GM19099 (cell line): ENCODE data around the gene C10orf53.

ENCODE experiments used
- POLR2A ChIP-seq: IDR thresholded peaks from 3 replicates; pipeline ENCODE4 v1.6.1; 2011; ENCODE audit warnings: low read depth; ENCODE audit not compliant: insufficient read length; ENCODE audit errors: extremely low read depth

The C10orf53 gene

GRCh38 chr10:49691588-49691987, 12.1 kb downstream of the C10orf53 start:
- no peak for TF ChIP-seq POLR2A

- no peak for TF ChIP-seq POLR2A
Measured at GRCh38 chr10:49694466-49694865, 15.0 kb downstream of the C10orf53 start.

GRCh38 chr10:49696311-49696710, 16.9 kb downstream of the C10orf53 start:
- no peak for TF ChIP-seq POLR2A

- TF ChIP-seq POLR2A: no peak
Measured at GRCh38 chr10:49698679-49699078, 19.2 kb downstream of the C10orf53 start.

- no peak for TF ChIP-seq POLR2A
Measured at GRCh38 chr10:49700211-49700610, 20.8 kb downstream of the C10orf53 start.

GRCh38 chr10:49700997-49701396, 21.5 kb downstream of the C10orf53 start:
- no peak for TF ChIP-seq POLR2A

GRCh38 chr10:49707585-49707984, 28.1 kb downstream of the C10orf53 start:
- no peak for TF ChIP-seq POLR2A

GRCh38 chr10:49709934-49710333, 30.5 kb downstream of the C10orf53 start:
- no peak for TF ChIP-seq POLR2A

- no peak for TF ChIP-seq POLR2A
Measured at GRCh38 chr10:49710966-49711365, 31.5 kb downstream of the C10orf53 start.

GRCh38 chr10:49711481-49711880, 32.0 kb downstream of the C10orf53 start:
- TF ChIP-seq POLR2A: no peak

GRCh38 chr10:49713266-49713665, 33.8 kb downstream of the C10orf53 start:
- no peak for TF ChIP-seq POLR2A

GRCh38 chr10:49726593-49726992, 47.1 kb downstream of the C10orf53 start:
- TF ChIP-seq POLR2A: no peak

- TF ChIP-seq POLR2A: no peak
Measured at GRCh38 chr10:49733866-49734265, 54.4 kb downstream of the C10orf53 start.

GRCh38 chr10:49734676-49735075, 55.2 kb downstream of the C10orf53 start:
- TF ChIP-seq POLR2A: no peak

- TF ChIP-seq POLR2A: no peak
Measured at GRCh38 chr10:49735161-49735560, 55.7 kb downstream of the C10orf53 start.

GRCh38 chr10:49735848-49736563, 56.6 kb downstream of the C10orf53 start:
- no peak for TF ChIP-seq POLR2A

- TF ChIP-seq POLR2A: no peak
Measured at GRCh38 chr10:49736564-49737113, 57.2 kb downstream of the C10orf53 start.
